ENCODE measurements around the gene TENT4B.
"Not testable (repeated sequence)": the region's sequence is repeated elsewhere in the genome, so short reads cannot be mapped to it uniquely, and the experiment has no call there.

The TENT4B gene

GRCh38 chr16:50154420-50154950, 1.4 kb downstream of the TENT4B start:
- DNase-seq (ENCODE audit: low read depth), result peak; percentile 32

GRCh38 chr16:50155925-50156324, 2.8 kb downstream of the TENT4B start:
- no peak for DNase-seq (ENCODE audit: low read depth)

DNA sequence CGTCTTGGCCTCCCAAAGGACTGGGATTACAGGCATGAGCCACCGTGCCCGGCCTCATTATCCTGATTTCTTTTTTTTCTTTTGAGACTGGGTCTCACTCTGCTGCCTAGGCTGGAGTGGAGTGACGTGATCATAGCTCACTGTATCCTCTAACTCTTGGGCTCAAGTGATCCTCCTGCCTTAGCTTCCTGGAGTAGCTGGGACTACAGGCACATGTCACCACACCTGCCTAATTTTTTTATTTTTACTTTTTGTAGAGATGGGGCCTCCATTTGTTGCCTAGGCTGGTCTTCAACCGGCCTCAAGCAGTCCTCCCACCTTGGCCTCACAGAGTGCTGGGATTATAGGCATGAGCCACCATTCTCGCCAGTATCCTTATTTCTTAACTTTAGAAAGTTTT, 3.5 kb downstream of the TENT4B start:
- DNase-seq (ENCODE audit: low read depth), result no peak

DNA sequence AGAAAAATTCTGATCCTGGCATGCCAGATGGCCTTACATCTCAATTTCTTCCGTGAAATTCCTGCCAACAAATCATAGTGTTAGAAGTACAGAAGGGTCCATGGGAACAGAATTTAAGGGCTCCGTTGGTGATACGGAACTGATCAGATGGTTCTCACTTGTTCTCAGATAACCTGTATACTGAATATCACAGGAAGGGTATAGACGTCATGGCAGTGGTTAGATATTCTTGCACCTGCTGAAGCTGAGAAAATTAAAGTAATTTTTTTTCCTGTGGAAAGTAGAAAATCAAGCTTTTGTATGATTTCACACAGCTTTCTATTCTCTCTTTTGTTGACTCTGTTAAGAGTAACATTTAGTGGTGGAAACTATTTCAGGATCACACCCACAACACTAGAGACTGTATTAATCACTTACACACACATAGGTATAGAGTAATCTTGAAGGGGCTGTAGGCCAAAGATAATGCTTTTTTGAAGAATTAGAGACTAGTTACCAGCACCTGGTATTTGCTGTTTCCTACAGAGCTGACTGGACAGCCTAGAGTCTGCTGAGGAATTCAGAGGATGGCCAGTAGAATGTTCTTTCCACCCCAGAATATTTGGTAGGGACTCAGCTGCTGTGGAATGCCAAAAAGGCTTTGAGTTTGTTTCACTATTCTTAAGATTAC, 7.5 kb downstream of the TENT4B start:
- no peak for DNase-seq (ENCODE audit: low read depth)

DNA sequence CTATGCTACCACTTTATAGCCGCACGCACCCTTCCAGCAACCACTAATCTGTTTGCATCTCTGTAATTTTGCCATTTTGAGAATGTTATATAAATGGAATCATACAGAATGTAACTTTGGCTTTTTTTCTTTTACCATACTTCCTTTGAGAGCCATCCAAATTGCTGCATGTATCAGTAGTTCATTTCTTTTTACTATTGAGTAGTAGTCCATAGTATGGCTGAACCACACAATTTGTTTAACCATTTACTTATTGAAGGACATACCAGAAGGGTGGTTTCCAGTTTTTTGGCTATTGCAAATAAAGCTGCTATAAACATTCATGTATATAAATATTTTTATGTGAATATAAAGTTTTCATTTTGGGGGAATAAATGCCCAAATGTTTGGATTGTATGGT, 8.8 kb downstream of the TENT4B start:
- no peak for DNase-seq (ENCODE audit: low read depth)

- DNase-seq (ENCODE audit: low read depth), result no peak
These were observed 12.4 kb downstream of the TENT4B start for GRCh38 chr16:50165473-50165872.

DNA sequence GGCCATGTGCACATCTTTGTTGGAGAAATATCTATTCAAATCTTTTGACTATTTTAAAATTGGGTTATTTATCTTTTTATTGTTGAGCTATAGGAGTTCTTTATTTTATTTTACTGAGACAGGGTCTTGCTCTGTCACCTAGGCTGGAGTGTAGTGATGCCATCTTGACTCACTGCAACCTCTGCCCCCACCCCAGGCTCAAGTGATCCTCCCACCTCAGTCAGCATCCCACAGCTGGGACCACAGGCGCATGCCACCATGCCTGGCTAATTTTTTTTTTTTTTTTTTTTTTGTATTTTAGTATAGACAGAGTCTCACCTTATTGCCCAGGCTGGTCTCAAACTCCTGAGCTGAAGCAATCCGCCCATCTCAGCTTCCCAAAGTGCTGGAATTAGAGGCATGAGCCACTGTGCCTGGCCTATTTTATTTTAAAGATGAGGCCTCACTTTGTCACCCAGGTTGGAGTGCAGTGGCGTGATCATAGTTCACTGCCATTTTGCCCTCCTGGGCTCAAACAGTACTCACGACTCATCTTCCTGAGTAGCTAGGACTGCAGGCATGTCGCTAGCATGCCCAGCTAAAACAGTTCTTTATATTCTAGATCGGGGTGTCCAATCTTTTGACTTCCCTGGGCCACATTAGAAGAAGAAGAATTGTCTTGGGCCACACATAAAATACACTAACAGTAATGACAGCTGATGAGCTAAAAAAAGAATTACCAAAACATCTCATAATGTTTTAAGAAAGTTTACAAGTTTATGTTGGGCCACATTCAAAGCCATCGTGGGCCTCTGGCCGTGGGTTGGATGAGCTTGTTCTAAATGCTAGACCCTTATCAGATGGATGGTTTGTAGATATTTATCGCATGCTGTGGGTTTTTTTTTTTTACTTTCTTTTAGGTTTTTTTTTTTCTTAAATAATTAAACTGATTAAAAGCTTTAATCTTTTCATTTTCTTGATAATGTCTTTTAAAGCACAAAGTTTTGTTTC, 13.7 kb downstream of the TENT4B start:
- peak; percentile 62 for DNase-seq (ENCODE audit: low read depth)

GRCh38 chr16:50167556-50167955, 14.4 kb downstream of the TENT4B start:
- no peak for DNase-seq (ENCODE audit: low read depth)

DNA sequence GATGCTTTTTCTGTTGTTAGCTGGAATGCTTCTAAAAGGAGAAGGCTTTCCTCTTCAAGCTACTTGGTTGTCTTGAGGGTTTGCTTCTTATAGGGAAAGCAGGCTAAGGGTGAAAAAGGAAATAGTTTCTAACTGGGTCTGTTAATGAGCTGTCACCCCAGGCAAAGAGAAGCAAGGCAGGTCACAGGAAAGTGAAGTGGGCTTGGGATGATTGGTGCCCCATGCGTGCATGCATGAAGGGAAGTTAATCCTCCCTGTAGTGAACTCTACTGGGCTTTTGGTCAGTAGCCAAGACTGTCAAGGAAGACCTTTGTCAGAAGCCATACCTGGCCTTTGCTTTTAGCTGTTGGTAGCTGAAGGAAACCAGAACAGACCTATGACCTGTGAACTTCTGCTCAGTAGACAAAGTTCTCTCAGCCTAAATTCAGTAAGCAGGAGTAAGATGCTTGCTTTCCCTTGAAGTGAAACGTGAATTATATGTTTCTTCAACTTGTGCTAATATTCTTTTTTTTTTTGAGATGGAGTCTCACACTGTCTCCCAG, 16.5 kb downstream of the TENT4B start:
- no peak for DNase-seq (ENCODE audit: low read depth)

DNA sequence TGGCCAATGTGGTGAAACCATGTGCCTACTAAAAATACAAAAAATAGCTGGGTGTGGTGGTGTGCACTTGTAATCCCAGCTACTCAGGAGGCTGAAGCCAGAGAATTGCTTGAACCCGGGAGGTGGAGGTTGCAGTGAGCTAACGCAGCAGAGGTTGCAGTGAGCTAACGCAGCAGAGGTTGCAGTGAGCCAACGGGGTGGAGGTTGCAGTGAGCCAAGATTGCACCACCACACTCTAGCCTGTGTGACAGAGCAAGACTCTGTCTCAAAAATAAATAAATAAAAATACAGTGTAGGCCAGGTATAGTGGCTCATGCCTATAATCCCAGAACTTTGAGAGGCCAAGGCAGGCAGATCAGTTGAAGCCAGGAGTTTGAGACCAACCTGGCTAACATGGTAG, 18.7 kb downstream of the TENT4B start:
- DNase-seq (ENCODE audit: low read depth), result not testable (repeated sequence)

GRCh38 chr16:50172195-50172922, 19.3 kb downstream of the TENT4B start:
- no peak for DNase-seq (ENCODE audit: low read depth)

DNA sequence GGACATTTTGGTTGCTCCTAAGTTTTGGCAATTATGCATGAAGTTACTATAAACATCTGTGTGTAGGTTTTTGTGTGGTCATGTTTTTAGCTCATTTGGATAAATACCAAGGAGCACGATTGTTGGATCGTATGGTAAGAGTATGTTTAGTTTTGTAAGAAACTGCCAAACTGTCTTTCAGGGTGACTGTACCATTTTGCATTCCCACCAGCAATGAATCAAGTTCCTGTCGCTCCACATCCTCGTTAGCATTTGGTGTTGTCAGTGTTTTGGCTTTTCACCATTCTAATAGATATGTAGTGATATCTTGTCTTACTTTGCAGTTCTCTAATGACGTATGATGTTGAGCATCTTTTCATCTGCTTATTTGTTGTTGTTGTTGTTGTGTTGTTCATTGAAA, 20.2 kb downstream of the TENT4B start:
- peak; percentile 21 for DNase-seq (ENCODE audit: low read depth)

DNA sequence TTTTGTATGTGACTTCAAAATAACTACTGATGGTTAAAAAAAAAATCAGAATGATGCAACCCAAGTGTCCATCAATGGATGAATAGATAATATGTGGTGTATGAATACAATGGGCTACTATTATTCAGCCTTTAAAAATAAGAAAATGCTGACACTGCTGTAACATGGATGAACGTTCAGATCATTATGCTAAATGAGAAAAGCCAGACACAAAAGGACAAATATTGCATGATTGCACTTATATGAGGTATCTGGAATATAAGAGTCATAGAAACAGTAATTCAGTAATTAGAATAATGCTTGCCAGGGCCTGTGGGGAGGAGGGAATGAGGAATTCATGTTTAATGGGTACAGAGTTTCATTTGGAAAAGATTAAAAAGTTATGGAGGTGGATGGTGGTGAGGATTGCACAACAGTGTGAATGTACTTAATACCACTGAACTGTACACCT, 25.4 kb downstream of the TENT4B start:
- DNase-seq (ENCODE audit: low read depth), result no peak

DNA sequence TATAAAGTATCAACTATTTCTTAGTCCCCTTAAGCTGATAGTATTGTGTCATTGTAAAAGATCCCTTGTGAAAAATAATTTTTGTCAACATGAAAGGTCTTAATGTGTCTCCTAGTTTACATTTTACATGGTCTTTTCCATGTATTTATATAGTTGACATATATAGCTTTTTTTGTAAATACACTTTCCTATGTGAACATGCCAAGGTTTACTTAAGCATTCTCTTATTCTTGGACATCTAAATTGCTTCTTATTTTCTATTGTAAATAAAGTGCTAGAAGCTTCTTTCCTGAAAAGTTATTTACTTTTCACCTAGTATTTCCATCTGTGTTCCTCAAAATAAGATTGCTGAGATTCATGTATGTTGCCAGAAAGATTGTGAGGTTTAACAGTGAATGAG, 29.3 kb downstream of the TENT4B start:
- DNase-seq (ENCODE audit: low read depth), result no peak

GRCh38 chr16:50183316-50183715, 30.2 kb downstream of the TENT4B start:
- DNase-seq (ENCODE audit: low read depth), result peak; percentile 72

- DNase-seq (ENCODE audit: low read depth), result peak; percentile 56
These were observed 31.9 kb downstream of the TENT4B start for GRCh38 chr16:50185005-50185505.

GRCh38 chr16:50188619-50189136, 35.6 kb downstream of the TENT4B start:
- no peak for DNase-seq (ENCODE audit: low read depth)

DNA sequence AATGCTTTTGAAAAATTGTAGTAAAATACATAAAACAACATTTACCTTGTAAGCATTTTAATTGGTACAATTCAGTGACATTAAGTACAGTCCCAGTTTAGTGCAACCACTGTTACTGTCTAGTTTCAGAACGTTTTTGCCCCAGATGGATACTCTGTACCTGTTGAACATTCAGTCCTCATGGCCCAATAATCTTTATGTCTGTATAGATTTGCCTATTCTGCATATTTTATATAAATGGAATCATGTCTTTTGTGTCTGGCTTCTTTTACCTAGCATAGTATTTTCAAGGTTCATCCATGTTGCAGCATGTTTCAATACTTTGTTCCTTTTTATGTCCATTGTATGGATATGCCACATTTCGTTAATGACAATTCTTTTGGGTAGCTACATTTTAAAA, 37.2 kb downstream of the TENT4B start:
- no peak for DNase-seq (ENCODE audit: low read depth)

GRCh38 chr16:50192386-50193050, 39.4 kb downstream of the TENT4B start:
- no peak for DNase-seq (ENCODE audit: low read depth)

GRCh38 chr16:50193594-50193993, 40.5 kb downstream of the TENT4B start:
- peak; percentile 58 for DNase-seq (ENCODE audit: low read depth)

- DNase-seq (ENCODE audit: low read depth), result peak; percentile 78
These were observed 42.2 kb downstream of the TENT4B start for GRCh38 chr16:50195276-50195675.
